ENCODE data around the gene TMPRSS2.

TMPRSS2 gene

DNA sequence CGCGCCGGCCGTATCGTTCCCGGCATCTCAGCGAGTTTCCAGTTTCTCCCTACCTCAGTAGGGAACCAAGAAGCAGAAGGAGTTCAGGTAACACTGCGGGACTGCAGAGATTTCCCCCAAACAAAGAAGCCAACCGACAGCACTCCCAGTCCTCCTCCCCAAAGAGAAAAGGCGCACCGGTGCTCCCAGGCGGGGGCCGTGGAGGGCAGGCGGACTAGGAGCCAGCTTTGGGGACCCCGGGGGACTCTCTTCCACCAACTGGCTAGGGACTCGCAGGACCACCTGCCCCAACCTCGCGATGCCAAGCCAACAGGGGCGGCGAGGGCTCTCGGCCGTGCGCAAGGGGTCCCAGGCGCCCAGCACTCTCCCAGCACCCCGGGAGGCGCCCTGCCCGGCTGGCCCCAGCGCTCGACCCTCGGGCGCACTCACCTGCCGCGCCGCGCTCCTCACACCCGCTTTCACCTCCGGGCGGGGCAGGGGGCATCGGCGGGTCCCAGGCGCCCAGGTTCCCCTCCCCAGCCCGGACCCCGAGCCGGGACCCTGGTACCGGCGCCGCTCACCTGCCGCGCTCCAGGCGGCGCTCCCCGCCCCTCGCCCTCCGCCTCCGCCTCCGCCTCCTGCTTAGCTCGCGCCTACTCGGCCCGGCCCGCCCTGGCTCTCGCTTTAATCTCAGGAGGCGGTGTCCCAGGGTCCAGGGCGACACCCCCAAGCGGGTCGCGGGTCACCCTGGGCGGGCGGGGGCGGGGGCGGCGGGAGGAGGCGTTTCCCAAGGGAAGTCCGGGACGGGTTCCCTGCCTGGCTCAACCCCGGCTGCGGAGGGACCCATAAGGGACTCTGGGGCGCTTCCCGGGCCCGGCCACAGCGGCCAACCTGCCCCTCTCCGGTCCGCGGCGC, at the start of gene TMPRSS2:
Gene TMPRSS2 (minus strand): TSS at position 638 of the 894 bp plus-strand sequence. CDS start 10,025 bp downstream, outside the sequence.
- DNase-seq: no peak

DNA sequence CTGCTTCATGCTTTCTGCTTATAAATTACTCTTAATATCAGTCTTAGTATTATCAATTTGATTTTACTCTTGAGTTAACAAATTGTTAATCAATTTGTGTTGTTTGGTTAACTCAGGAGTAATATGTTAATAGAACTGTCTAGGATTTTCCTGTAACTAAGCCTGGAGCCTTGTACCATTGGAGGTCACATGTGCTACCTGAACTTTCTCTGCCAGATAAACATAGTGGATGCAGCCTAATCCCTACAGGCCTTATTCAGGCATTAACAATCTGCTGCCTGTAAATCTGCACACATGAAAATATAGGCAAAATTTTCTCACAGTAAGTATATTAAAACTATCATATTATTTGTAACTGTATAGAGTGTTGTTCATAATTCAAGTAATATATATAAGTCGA, 47.1 kb upstream of the TMPRSS2 start:
- no peak for DNase-seq

- no peak for DNase-seq
Observed at GRCh38 chr21:41552254-41552653, 44.3 kb upstream of the TMPRSS2 start.

DNA sequence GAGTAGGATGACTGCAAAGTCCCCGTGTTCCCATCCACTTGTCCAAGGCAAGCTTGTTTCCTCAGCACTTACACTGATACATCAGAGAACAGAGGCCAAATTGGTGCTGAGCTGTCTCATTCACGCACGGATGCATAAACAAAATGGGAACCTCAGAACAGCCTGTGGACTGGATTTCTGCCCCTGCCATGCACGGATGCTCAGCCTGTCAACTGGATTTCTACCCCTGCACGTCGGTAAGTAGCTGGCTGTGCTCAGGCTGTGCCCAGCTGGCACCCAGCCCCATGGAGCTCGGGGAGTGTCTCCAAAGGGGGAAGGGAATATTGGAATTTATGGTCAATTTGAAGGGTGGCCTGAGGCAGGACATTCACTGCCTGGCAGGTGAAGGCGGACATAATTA, 40.8 kb upstream of the TMPRSS2 start:
- no peak for DNase-seq

- no peak for DNase-seq
Observed at GRCh38 chr21:41547111-41547510, 39.2 kb upstream of the TMPRSS2 start.

DNA sequence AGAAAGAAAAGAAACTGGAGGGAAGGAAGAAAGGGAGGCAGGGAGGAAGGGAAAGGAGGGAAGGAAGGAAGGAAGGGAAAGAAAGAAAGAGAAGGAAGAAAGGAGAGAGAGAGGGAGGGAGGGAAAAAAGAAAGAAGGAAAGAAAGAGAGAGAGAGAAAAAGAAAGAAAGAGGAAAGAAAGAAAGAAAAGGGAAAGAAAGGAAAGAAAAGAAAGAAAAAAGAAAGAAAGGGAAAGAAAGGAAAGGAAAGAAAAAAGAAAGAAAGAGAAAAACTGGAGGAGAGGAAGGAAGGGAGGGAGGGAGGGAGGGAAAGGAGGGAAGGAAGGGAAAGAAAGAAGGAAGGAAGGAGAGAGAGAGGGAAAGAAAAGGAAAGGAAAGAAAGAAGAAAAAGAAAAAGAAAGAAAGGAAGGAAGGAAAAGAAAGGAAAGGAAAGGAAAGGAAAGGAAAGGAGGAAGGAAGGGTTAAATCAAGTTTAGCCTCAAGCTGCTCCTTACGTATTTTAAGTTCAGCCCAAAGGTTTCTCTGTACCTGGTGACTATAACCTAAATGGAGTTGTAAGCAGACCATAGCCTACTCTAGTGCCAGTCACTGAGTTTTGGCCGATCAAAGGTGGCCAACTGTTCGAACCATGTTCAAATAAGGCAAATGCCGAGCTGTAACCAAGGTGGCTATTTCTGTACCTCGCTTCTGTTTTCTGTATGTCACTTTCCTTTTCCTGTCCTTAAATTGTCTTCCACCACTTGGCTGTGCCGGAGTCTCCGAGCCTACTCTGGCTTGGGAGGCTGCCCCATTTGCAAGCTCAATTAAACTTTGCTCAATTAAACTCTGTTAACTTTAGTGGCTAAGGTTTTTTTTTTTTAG, 37.8 kb upstream of the TMPRSS2 start:
- DNase-seq: no peak

GRCh38 chr21:41542727-41543126, 34.8 kb upstream of the TMPRSS2 start:
- no peak for DNase-seq

DNA sequence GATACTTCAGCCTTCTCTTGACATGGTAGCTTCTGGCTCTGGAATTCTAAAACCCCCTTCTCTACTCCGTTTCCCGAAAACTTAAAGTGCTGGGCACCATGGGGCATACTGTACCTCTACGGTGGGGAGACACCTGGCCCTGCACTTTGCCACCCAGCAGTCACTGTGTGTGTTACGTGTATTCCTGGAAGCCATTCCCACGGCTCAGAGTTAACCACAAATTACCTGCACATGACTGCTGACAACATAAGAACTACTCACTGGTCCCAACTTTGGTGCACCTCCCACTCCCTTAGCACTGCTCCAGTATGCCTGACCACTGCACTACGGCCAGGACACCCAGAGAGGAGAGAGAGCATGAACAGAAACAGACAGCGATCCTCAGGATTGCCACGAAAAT, 29.4 kb upstream of the TMPRSS2 start:
- no peak for DNase-seq

- DNase-seq: no peak
Observed at GRCh38 chr21:41536827-41537103, 28.8 kb upstream of the TMPRSS2 start.

DNA sequence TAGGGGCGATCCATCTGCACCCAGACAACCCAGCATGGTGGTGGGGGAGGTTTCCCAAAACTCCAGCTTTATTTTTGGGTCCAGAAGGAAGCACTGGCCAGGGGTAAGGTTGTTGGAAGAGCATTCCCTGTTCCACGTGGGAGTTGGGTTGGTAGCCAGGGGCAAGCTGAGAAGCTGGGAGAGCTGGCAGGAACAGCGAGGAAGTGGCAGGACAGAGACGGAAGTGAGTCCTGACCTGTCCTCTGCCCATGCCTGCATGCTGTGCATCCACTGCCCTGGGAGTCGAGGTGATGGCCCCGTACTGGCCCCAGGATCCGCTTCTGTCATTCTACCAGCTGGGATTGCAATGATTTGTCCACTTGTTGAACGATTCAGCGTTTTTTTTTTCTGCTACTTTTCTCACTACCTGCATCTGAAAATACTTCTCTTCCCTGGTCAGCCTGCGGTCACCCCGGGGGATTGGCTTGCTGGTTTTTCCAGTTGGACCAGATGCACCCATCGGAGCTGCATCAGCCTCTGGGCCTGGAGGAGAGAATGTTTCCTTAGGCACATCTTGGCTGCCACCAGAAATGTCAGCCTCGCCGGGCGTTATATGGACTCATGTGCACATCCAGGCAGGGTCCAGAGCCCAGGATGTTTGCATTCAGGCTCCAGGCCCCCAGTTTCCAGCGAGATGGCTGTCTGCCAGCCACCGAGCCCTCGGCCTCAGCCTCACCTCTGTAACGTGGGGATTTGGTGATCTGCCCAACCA, 28.3 kb upstream of the TMPRSS2 start:
- no peak for DNase-seq

GRCh38 chr21:41530366-41530765, 22.4 kb upstream of the TMPRSS2 start:
- DNase-seq: no peak

DNA sequence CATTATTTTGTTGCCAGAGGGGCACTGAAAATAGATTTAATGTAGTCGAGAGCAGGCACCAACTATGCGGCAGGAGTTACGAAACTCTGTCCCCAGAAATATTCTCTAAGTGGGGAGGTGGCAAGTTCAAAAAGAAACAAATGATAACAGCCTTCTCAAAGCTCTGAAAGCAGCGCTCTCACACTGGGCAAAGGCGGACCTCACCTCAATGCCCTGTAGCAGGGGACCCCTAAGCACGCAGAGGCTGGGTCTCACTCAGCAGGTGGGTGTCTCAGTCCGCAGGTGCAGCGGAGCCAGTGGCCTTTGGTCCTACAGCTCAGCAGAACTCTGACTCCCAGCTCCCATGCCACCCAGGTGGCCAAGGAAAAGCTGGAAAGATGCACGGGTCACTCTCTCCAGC, 21.8 kb upstream of the TMPRSS2 start:
- DNase-seq: no peak

DNA sequence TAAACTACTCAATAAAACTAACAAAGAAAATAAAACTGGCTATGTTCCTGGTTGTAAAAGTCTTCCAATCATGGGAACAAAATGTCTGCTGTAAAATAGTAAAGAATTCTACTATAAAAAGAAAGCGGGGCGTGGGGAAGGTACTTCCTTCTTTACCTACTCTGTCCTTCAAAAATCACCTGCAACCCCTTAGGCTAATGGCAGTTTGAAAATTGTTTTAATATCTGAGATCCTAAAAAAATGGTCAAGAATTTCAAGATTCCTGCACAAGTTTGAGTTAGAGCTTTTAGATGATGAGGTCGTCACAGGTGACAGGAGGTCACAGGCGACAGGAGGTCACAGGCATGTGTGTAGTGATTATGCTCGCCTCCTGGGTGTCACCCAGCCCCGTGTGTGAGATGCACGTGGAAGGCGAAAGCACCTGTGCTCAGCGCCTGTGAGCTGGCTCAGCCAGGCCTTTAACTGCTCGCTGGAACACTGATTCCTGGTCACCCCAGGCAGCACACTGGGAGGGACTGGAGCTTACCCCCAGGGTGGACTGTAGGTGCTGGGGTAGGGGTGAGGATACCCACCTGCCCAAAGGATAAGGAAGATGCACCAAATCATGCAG, 18.6 kb upstream of the TMPRSS2 start:
- no peak for DNase-seq

- DNase-seq: no peak
Observed at GRCh38 chr21:41523175-41523574, 15.2 kb upstream of the TMPRSS2 start.

DNA sequence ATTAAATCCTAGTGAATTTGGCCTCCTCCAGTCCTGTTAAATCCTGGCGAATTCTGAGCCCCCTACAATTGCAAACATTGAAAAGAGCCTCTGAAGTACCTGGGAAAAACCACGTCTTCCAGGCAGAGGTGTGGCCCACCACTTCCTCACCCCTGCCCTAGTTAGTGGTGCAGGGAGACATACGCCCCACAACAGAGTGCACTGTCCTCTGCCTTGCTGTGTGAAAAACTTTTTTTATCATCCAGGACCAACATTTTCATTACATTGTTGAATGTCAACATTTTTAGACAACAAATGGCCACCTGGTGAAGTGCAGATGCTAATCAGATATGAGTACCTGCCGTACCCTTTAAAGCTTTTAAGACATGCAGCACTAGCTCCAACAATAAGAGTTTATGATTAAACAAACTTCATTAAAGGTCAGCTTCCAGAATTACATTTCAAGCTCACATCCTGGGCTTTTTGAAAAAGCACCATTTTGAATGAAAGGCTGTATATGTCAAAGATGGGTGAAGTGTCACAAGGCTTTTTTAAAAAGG, 13.6 kb upstream of the TMPRSS2 start:
- DNase-seq: no peak

- no peak for DNase-seq
Observed at GRCh38 chr21:41520560-41521442, 12.8 kb upstream of the TMPRSS2 start.

GRCh38 chr21:41519806-41520559, 12.0 kb upstream of the TMPRSS2 start:
- no peak for DNase-seq

DNA sequence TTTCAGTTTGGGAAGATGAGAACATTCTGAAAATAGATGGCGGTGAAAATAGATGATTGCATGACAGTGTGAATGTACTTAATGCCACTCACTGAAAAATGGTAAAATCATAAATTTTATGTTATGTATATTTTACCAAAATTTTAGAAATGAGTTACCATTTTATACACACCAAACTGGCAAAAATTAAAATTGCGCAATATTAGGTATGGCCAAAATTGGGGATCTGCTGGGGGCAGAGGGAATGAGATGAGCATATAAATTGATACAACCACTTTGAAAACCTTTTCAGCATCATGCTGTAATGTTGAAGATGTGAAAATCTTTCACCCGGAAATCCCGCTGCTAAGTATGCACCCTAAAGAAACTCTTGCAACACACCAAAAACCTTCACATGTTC, 10.8 kb upstream of the TMPRSS2 start:
- DNase-seq: no peak

- no peak for DNase-seq
Observed at GRCh38 chr21:41511858-41512257, 3.9 kb upstream of the TMPRSS2 start.

- no peak for DNase-seq
Observed at GRCh38 chr21:41510500-41510899, 2.5 kb upstream of the TMPRSS2 start.

DNA sequence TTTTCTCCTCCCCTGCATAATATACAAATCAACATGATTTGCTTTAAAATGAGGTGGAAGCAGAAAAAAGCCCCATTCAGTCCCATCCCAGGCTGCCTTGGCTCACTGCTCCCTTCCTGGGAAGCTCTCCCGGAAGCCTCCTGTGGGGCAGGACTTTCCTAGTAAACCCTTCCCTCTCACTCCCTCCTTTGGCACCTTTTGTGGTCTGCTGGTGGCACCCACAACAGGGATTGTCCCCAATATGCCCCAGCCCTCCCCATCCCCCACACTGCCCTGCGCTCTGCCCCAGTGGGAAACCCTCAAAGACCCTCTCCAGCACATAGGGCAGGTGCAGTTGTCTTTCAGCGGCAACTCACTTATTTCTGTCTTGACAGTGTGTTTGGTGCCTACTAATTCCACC, 1.8 kb upstream of the TMPRSS2 start:
- DNase-seq: no peak

Measured in NCI-H1436 (cell line).